Astrocyte (in vitro differentiated cells and primary cell): Measurements from ENCODE around the gene TBX2. TPM values are rescaled to one million over a fixed set of nuclear protein-coding genes. Genes with fewer than 3 reads are reported as not detected.

ENCODE experiments used
- DNase-seq: peaks from one replicate; pipeline ENCODE4 v3.0.0-alpha.2; 2010; ENCODE audit warnings: low read depth
- FAIRE-seq: peaks from 2 replicates; lab custom pipeline; 2011; peaks lifted over from hg19 to GRCh38; lab: Jason Lieb, UNC
- H2AFZ ChIP-seq: 2 replicates; pipeline ENCODE4 v1.6.0; 2012; ENCODE audit warnings: low read depth, low read length, inconsistent platforms
- H3K27ac ChIP-seq: 2 replicates; pipeline ENCODE4 v1.5.1; 2011; ENCODE audit warnings: low read depth, low read length, inconsistent platforms
- H3K27me3 ChIP-seq: 2 replicates; pipeline ENCODE4 v1.6.0; 2011; ENCODE audit warnings: low read length, inconsistent platforms; ENCODE audit not compliant: insufficient read depth
- H3K36me3 ChIP-seq: 2 replicates; pipeline ENCODE4 v1.5.1; 2011; ENCODE audit warnings: low read length, inconsistent platforms; ENCODE audit not compliant: insufficient read depth
- H3K4me1 ChIP-seq: 2 replicates; pipeline ENCODE4 v1.5.1; 2011; ENCODE audit warnings: low read length, inconsistent platforms; ENCODE audit not compliant: insufficient read depth
- H3K4me2 ChIP-seq: 2 replicates; pipeline ENCODE4 v1.6.0; 2012; ENCODE audit warnings: low read length, inconsistent platforms
- H3K4me3 ChIP-seq: 2 replicates; pipeline ENCODE4 v1.5.1; 2011; ENCODE audit warnings: low read depth, mild to moderate bottlenecking, low read length, inconsistent platforms; ENCODE audit not compliant: insufficient read depth
- H3K79me2 ChIP-seq: 2 replicates; pipeline ENCODE4 v1.6.0; 2012; ENCODE audit warnings: mild to moderate bottlenecking, low read length, inconsistent platforms; ENCODE audit not compliant: insufficient read depth
- H3K9ac ChIP-seq: 2 replicates; pipeline ENCODE4 v1.6.0; 2012; ENCODE audit warnings: mild to moderate bottlenecking, low read length, inconsistent platforms
- H3K9me3 ChIP-seq: 2 replicates; pipeline ENCODE4 v1.5.1; 2012; ENCODE audit warnings: low read depth, mild to moderate bottlenecking, low read length, inconsistent platforms; ENCODE audit not compliant: insufficient read depth
- H4K20me1 ChIP-seq: 2 replicates; pipeline ENCODE4 v1.6.0; 2012; ENCODE audit warnings: low read length, inconsistent platforms; ENCODE audit not compliant: insufficient read depth
- H3K27ac Mint-ChIP-seq: one replicate; pipeline ENCODE4 v1.8.0; 2021; ENCODE audit warnings: mild to moderate bottlenecking, mixed read lengths; ENCODE audit not compliant: unreplicated experiment
- H3K27me3 Mint-ChIP-seq: one replicate; pipeline ENCODE4 v1.8.0; 2021; ENCODE audit warnings: low read depth, mixed read lengths; ENCODE audit not compliant: unreplicated experiment
- H3K36me3 Mint-ChIP-seq: one replicate; pipeline ENCODE4 v1.8.0; 2021; ENCODE audit warnings: low read depth, mixed read lengths; ENCODE audit not compliant: unreplicated experiment
- H3K4me1 Mint-ChIP-seq: one replicate; pipeline ENCODE4 v1.8.0; 2021; ENCODE audit warnings: low read depth, mixed read lengths; ENCODE audit not compliant: unreplicated experiment
- H3K4me3 Mint-ChIP-seq: one replicate; pipeline ENCODE4 v1.8.0; 2021; ENCODE audit warnings: mild to moderate bottlenecking, moderate library complexity, mixed read lengths; ENCODE audit not compliant: unreplicated experiment
- H3K9me3 Mint-ChIP-seq: one replicate; pipeline ENCODE4 v1.8.0; 2021; ENCODE audit warnings: mild to moderate bottlenecking, mixed read lengths; ENCODE audit not compliant: unreplicated experiment
- CTCF ChIP-seq: IDR thresholded peaks from 2 replicates; pipeline ENCODE4 v1.5.1; 2011; ENCODE audit warnings: low read depth, mild to moderate bottlenecking, inconsistent platforms, low read length, moderate library complexity; ENCODE audit not compliant: insufficient read depth
- EZH2 ChIP-seq: IDR thresholded peaks from 2 replicates; pipeline ENCODE4 v1.6.1; 2012; ENCODE audit warnings: mild to moderate bottlenecking, low read length, inconsistent platforms; ENCODE audit not compliant: insufficient read depth
- total RNA-seq: library from RNA; stranded (reverse); gene quantifications from 2 replicates; pipeline ENCODE4 v1.2.1, GENCODE V29; 2021

TBX2 gene
- total RNA-seq, 1 donor from 2014 or later = 0.50 TPM

- Mint-ChIP-seq H3K27me3 (peaks cover 85% of the 10 kb centered on the region), H3K27ac (no peak overlapping the region), H3K36me3 (no peaks in the 10 kb centered on the region), H3K4me1 (peaks cover 1% of the 10 kb centered on the region), H3K9me3 (peaks cover 49% of the 10 kb centered on the region), H3K4me3 (no peak overlapping the region)
- H3K79me2 ChIP-seq = no peaks in the 10 kb centered on the region
- peaks cover 96% of the 10 kb centered on the region for H3K27me3 ChIP-seq
- no peaks in the 10 kb centered on the region for H3K36me3 ChIP-seq
- TF ChIP-seq CTCF (no peak), EZH2 (no peak)
- H3K9ac ChIP-seq = no peak overlapping the region
- H4K20me1 ChIP-seq = peaks cover 4% of the 10 kb centered on the region
- H3K9me3 ChIP-seq = peaks cover 4% of the 10 kb centered on the region
- DNase-seq (no peak), FAIRE-seq (no peak)
- no peak overlapping the region for H3K4me3 ChIP-seq
- no peak overlapping the region for H2AFZ ChIP-seq
- H3K4me1 ChIP-seq = peaks cover 4% of the 10 kb centered on the region
- H3K4me2 ChIP-seq = no peak overlapping the region
- no peak overlapping the region for H3K27ac ChIP-seq
Observed at GRCh38 chr17:61458421-61459141, 58.9 kb downstream of the TBX2 start.

Other genes with a start within 250 kb of the TBX2 start
- 0.14 TPM in 1 of 2 replicates, not detected in the other for gene TBX4, start 52.6 kb downstream of the TBX2 start, total RNA-seq
- gene NACA2, start 191.4 kb downstream of the TBX2 start, total RNA-seq = not detected in 2 replicates